ENCODE results near the gene EIF1AD. TPM values are rescaled to one million over a fixed set of nuclear protein-coding genes. Genes with fewer than 3 reads are reported as not detected.
A peak's percentile ranks its signal among the peaks of the same experiment; 100 is the strongest.

Gene EIF1AD
- total and polyA plus RNA-seq, 2 experiments from 2014 or later = 19.4 to 25.6 TPM

- no peak for TF ChIP-seq EZH2phosphoT487 (IDR thresholded peaks at IDR 0.05; ENCODE audit: low read depth, severe bottlenecking, unreplicated experiment)
- Histone ChIP-seq H3K27me3 (no peaks in the 10 kb centered on the region), H3K79me2 (peaks cover 14% of the 10 kb centered on the region), H3K9me3 (ENCODE audit: low read depth) (no peaks in the 10 kb centered on the region), H3K36me3 (replicated peaks; ENCODE audit: insufficient read depth, low read depth) (no peaks in the 10 kb centered on the region), H3K4me3 (no peak within 1 kb of the TSS), H3K27ac (no peak within 1 kb of the TSS), H3K4me1 (ENCODE audit: insufficient read depth) (peaks cover 22% of the 10 kb centered on the region), H3K4me2 (peak within 1 kb of the TSS; percentile 91), H4K20me1 (ENCODE audit: insufficient read depth, poor library complexity, severe bottlenecking) (peaks cover 5% of the 10 kb centered on the region), H2AFZ (peak within 1 kb of the TSS; percentile 52), H3K9me2 (replicated peaks; ENCODE audit: insufficient read depth) (no peaks in the 10 kb centered on the region)
- DNase-seq (ENCODE audit: low spot score) = peak; percentile 49
- 23% methylated on average over 12 of the region's 39 CpGs for WGBS (ENCODE audit: low lambda C conversion rate, missing lambda C conversion rate)
Measured at GRCh38 chr11:66048547-66049323, 46.8 kb upstream of the EIF1AD start, which contains the start of gene GAL3ST3. GAL3ST3 (minus strand) TSS chr11:66049161; CDS start chr11:66045415, 3,746 bp downstream.

GRCh38 chr11:66047541-66048365 is 45.8 kb upstream of the EIF1AD start:
- H3K36me3 ChIP-seq (replicated peaks; ENCODE audit: insufficient read depth, low read depth) = no peaks in the 10 kb centered on the region
- no peak overlapping the region for H3K4me2 ChIP-seq
- no peaks in the 10 kb centered on the region for H3K9me2 ChIP-seq (replicated peaks; ENCODE audit: insufficient read depth)
- DNase-seq (ENCODE audit: low spot score) = no peak
- peaks cover 15% of the 10 kb centered on the region for H3K4me1 ChIP-seq (ENCODE audit: insufficient read depth)
- WGBS (ENCODE audit: low lambda C conversion rate, missing lambda C conversion rate) = 87% methylated on average over 11 of the region's 11 CpGs
- H2AFZ ChIP-seq = no peak overlapping the region
- H3K4me3 ChIP-seq = no peak overlapping the region
- H3K9me3 ChIP-seq (ENCODE audit: low read depth) = no peaks in the 10 kb centered on the region
- TF ChIP-seq EZH2 (IDR thresholded peaks at IDR 0.05; ENCODE audit: borderline replicate concordance) (no peak), EZH2phosphoT487 (IDR thresholded peaks at IDR 0.05; ENCODE audit: low read depth, severe bottlenecking, unreplicated experiment) (no peak), CTCF (IDR thresholded peaks at IDR 0.05; ENCODE audit: poor library complexity) (no peak)
- no peaks in the 10 kb centered on the region for H3K27me3 ChIP-seq
- H3K27ac ChIP-seq = no peak overlapping the region
- peaks cover 5% of the 10 kb centered on the region for H3K79me2 ChIP-seq
- no peaks in the 10 kb centered on the region for H4K20me1 ChIP-seq (ENCODE audit: insufficient read depth, poor library complexity, severe bottlenecking)

- TF ChIP-seq EZH2 (IDR thresholded peaks at IDR 0.05; ENCODE audit: borderline replicate concordance) = no peak
- TF ChIP-seq CTCF (IDR thresholded peaks at IDR 0.05; ENCODE audit: poor library complexity) = no peak
- TF ChIP-seq EZH2phosphoT487 (IDR thresholded peaks at IDR 0.05; ENCODE audit: low read depth, severe bottlenecking, unreplicated experiment) = no peak
- no peak for DNase-seq (ENCODE audit: low spot score)
- H2AFZ ChIP-seq = no peak overlapping the region
Measured at GRCh38 chr11:66046901-66047300, 44.9 kb upstream of the EIF1AD start.

More at GRCh38 chr11:66046901-66047300, 44.9 kb upstream of the EIF1AD start:
- Histone ChIP-seq H4K20me1 (ENCODE audit: insufficient read depth, poor library complexity, severe bottlenecking) (no peaks in the 10 kb centered on the region), H3K9me2 (replicated peaks; ENCODE audit: insufficient read depth) (no peaks in the 10 kb centered on the region), H3K4me2 (no peak overlapping the region), H3K4me1 (ENCODE audit: insufficient read depth) (peaks cover 15% of the 10 kb centered on the region), H3K27ac (no peak overlapping the region), H3K27me3 (no peaks in the 10 kb centered on the region), H3K79me2 (no peaks in the 10 kb centered on the region), H3K4me3 (no peak overlapping the region), H3K36me3 (replicated peaks; ENCODE audit: insufficient read depth, low read depth) (no peaks in the 10 kb centered on the region), H3K9me3 (ENCODE audit: low read depth) (no peaks in the 10 kb centered on the region)
- 80% methylated on average over 3 of the region's 3 CpGs for WGBS (ENCODE audit: low lambda C conversion rate, missing lambda C conversion rate)
